PC-9 (cell line): ENCODE results near the gene KRTAP10-1. TPM values are rescaled to one million over a fixed set of nuclear protein-coding genes. Genes with fewer than 3 reads are reported as not detected.
"Not testable (repeated sequence)": the region's sequence is repeated elsewhere in the genome, so short reads cannot be mapped to it uniquely, and the experiment has no call there.

Experiments
- BruUV-seq: library from RNA; stranded (reverse); fragments of 400-500 nt; replicated peaks from 2 replicates; lab custom pipeline; 2021; lab: Mats Ljungman, UMichigan
- CTCF ChIA-PET: fragments of 300-600 bp; sonication (Branson Sonifier 250); formaldehyde crosslinking; loops from one replicate; lab custom pipeline; 2022; ENCODE audit warnings: antibody characterized with exemption; lab: Charles Lee
- POLR2A ChIA-PET: fragments of 300-600 bp; sonication (Branson Sonifier 250); formaldehyde crosslinking; loops from one replicate; lab custom pipeline; 2022; ENCODE audit warnings: antibody characterized with exemption; ENCODE audit not compliant: unreplicated experiment; lab: Charles Lee
- DNase-seq, 2 experiments: peaks; one replicate each; pipeline versions ENCODE4 v3.0.0 to v3.0.0-alpha.2; 2015 to 2022; ENCODE audit warnings: mixed read lengths in 1 of 2
- H2AFZ ChIP-seq: fragments of 200-600 bp; sonication (generic); 2 replicates; pipeline ENCODE4 v1.8.1; 2017; ENCODE audit warnings: antibody characterized with exemption
- H3F3A ChIP-seq: fragments of 200-600 bp; sonication (generic); 2 replicates; pipeline ENCODE4 v1.8.1; 2017; ENCODE audit warnings: antibody characterized with exemption, mild to moderate bottlenecking, low read depth; ENCODE audit not compliant: insufficient read depth
- H3K27ac ChIP-seq: fragments of 200-600 bp; sonication (generic); 2 replicates; pipeline ENCODE4 v1.6.1; 2016; ENCODE audit warnings: mixed run types
- H3K27me3 ChIP-seq: fragments of 200-600 bp; sonication (generic); 2 replicates; pipeline ENCODE4 v1.6.1; 2016; ENCODE audit warnings: low read depth, mixed run types; ENCODE audit not compliant: insufficient read depth
- H3K36me3 ChIP-seq: fragments of 200-600 bp; sonication (generic); 2 replicates; pipeline ENCODE4 v1.6.1; 2016; ENCODE audit warnings: low read depth, mixed run types
- H3K4me1 ChIP-seq: fragments of 200-600 bp; sonication (generic); replicated peaks from 2 replicates; pipeline ENCODE4 v1.6.1; 2016; ENCODE audit warnings: mixed run types; ENCODE audit not compliant: insufficient read depth
- H3K4me2 ChIP-seq: fragments of 200-600 bp; sonication (generic); 2 replicates; pipeline ENCODE4 v1.6.1; 2017; ENCODE audit warnings: mixed run types
- H3K4me3 ChIP-seq: fragments of 200-600 bp; sonication (generic); 2 replicates; pipeline ENCODE4 v1.6.1; 2016; ENCODE audit warnings: mixed run types
- H3K79me2 ChIP-seq: fragments of 200-600 bp; sonication (generic); 2 replicates; pipeline ENCODE4 v1.6.1; 2017; ENCODE audit warnings: low read depth, mixed run types
- H3K9me2 ChIP-seq: fragments of 200-600 bp; sonication (generic); 2 replicates; pipeline ENCODE4 v1.8.1; 2017; ENCODE audit warnings: mild to moderate bottlenecking; ENCODE audit not compliant: insufficient read depth
- H3K9me3 ChIP-seq: fragments of 200-600 bp; sonication (generic); 2 replicates; pipeline ENCODE4 v1.8.1; 2016; ENCODE audit warnings: low read depth; ENCODE audit not compliant: insufficient read depth
- H4K20me1 ChIP-seq: fragments of 200-600 bp; sonication (generic); 2 replicates; pipeline ENCODE4 v1.8.1; 2017; ENCODE audit not compliant: insufficient read depth
- EZH2 ChIP-seq: fragments of 200-600 bp; sonication (generic); IDR thresholded peaks from 2 replicates; pipeline ENCODE4 v1.8.0; 2017; ENCODE audit warnings: antibody characterized with exemption, low read depth
- intact Hi-C: fragments of 100-400 bp; cut with micrococcal nuclease; formaldehyde crosslinking; loops from one replicate; pipeline ENCODE4 v1.10.0; 2022; ENCODE audit not compliant: unreplicated experiment
- total RNA-seq: library from RNA; stranded (reverse); gene quantifications from 2 replicates; pipeline ENCODE4 v1.2.3, GENCODE V29; 2021
- TF ChIP-seq, protein P1 (sequence below): fragments of 200-600 bp; sonication (generic); conservative IDR thresholded peaks from 2 replicates; pipeline ENCODE4 v1.6.1; 2017; ENCODE audit warnings: mixed run types, antibody characterized with exemption, mild to moderate bottlenecking, moderate library complexity

The KRTAP10-1 gene
- total RNA-seq, 1 experiment from 2014 or later: not detected

DNA sequence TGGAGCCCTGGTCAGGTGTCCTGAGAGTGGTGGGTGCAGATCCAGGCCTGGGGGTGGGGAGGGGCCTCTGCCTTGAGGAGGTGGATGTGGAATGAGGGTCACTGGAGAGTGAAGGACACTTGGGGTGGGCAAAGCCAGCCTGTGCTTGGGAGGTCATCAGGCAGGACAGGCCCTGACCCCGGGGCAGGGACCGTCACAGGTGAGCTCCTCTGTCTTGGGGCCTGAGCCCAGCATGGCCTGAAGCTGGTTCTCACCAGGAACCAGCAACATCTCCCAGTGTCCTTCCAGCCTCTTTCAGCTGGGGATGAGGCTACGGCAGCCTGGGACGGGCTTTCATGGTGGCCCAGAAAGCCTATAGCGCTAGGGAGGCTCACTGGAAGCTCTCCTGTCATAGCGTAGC lies 12.1 kb upstream of the KRTAP10-1 start:
- no TSS peak for BruUV-seq
- TF ChIP-seq, protein P1, sequence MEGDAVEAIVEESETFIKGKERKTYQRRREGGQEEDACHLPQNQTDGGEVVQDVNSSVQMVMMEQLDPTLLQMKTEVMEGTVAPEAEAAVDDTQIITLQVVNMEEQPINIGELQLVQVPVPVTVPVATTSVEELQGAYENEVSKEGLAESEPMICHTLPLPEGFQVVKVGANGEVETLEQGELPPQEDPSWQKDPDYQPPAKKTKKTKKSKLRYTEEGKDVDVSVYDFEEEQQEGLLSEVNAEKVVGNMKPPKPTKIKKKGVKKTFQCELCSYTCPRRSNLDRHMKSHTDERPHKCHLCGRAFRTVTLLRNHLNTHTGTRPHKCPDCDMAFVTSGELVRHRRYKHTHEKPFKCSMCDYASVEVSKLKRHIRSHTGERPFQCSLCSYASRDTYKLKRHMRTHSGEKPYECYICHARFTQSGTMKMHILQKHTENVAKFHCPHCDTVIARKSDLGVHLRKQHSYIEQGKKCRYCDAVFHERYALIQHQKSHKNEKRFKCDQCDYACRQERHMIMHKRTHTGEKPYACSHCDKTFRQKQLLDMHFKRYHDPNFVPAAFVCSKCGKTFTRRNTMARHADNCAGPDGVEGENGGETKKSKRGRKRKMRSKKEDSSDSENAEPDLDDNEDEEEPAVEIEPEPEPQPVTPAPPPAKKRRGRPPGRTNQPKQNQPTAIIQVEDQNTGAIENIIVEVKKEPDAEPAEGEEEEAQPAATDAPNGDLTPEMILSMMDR: no peak
- TF ChIP-seq EZH2: no peak
- Histone ChIP-seq H3K79me2 (no peaks in the 10 kb centered on the region), H4K20me1 (no peaks in the 10 kb centered on the region), H3K4me1 (no peaks in the 10 kb centered on the region), H2AFZ (no peak overlapping the region), H3K4me2 (no peak overlapping the region), H3K27ac (no peak overlapping the region), H3K9me3 (no peaks in the 10 kb centered on the region), H3F3A (no peaks in the 10 kb centered on the region), H3K36me3 (no peaks in the 10 kb centered on the region), H3K4me3 (no peak overlapping the region), H3K27me3 (peaks cover 73% of the 10 kb centered on the region), H3K9me2 (no peaks in the 10 kb centered on the region)
- intact Hi-C loops: no loop called here
- ChIA-PET POLR2A (no interaction called here), CTCF (no interaction called here)
- no peak for DNase-seq

DNA sequence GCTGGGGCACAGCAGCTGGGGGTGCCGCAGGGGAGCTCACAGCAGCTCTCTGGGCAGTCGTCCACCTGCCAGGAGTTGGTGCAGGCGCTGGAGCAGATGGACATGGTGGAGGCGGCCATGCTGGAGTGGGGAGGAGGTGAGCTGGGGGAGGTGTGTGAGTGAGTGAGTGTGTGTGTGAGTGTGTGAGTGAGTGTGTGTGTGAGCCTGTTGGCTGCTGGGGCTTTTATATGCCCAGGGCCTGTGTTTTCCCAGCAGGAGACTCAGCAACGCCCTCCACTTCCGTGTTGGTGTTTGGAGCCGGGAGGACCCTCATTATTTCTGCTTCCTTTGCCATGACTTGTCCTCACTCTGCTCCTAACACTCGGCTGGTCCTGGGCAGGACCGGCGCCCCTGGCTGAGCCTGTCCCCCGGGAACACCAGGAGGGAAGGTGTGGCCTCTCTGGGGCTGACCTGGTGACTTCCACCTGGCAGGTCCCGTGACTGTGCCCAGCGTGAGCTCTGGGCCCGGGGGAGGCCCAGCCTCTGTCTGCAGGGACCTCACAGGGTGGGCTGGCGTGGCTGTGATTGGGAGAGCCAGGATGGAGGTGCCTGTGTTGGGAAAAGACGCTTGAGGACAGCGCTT lies 11.5 kb upstream of the KRTAP10-1 start, which contains the start of gene KRTAP10-2:
Gene KRTAP10-2 (minus strand): TSS at position 166 of the 622 bp plus-strand sequence. CDS start 47 bp downstream, at position 119.
- Histone ChIP-seq H3K9me2 (no peaks in the 10 kb centered on the region), H2AFZ (no peak within 1 kb of the TSS), H3K27me3 (peaks cover 73% of the 10 kb centered on the region), H3K27ac (no peak within 1 kb of the TSS), H3K4me3 (no peak within 1 kb of the TSS), H3F3A (no peaks in the 10 kb centered on the region), H3K4me2 (no peak within 1 kb of the TSS), H3K9me3 (no peaks in the 10 kb centered on the region), H3K79me2 (no peaks in the 10 kb centered on the region), H4K20me1 (no peaks in the 10 kb centered on the region), H3K36me3 (no peaks in the 10 kb centered on the region), H3K4me1 (no peaks in the 10 kb centered on the region)
- POLR2A ChIA-PET: interaction anchor here (0.5 kb wide), 1 partner anchor 90 kb away, joined by 9 read pairs; no protein-coding TSS in a partner anchor
- no peak for DNase-seq
- CTCF ChIA-PET: no interaction called here
- TF ChIP-seq, protein P1: no peak
- TF ChIP-seq EZH2: no peak
- intact Hi-C loops: no loop called here
- no TSS peak for BruUV-seq

DNA sequence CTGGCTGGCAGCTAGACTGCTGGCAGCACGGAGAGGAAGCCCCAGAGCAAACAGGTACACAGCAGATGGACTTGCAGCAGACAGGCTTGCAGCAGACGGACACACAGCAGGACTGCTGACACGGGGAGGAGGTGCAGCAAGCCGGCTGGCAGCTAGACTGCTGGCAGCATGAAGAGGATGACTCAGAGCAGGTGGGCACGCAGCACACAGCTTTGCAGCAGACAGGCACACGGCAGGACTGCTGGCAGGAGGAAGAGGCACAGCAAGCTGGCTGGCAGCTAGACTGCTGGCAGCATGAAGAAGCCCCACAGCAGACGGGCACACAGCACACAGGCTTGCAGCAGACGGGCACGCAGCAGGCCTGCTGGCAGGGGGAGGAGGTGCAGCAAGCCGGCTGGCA lies 10.8 kb upstream of the KRTAP10-1 start:
- no peaks in the 10 kb centered on the region for H3K79me2 ChIP-seq
- no peak overlapping the region for H3K27ac ChIP-seq
- ChIA-PET POLR2A (interaction anchor here (0.5 kb wide), 1 partner anchor 91 kb away, joined by 9 read pairs; no protein-coding TSS in a partner anchor), CTCF (no interaction called here)
- H3K9me3 ChIP-seq: no peaks in the 10 kb centered on the region
- H3K27me3 ChIP-seq: peaks cover 72% of the 10 kb centered on the region
- intact Hi-C loops: no loop called here
- H3K4me1 ChIP-seq: no peaks in the 10 kb centered on the region
- no peak overlapping the region for H3K4me3 ChIP-seq
- H3F3A ChIP-seq: no peaks in the 10 kb centered on the region
- no peaks in the 10 kb centered on the region for H3K9me2 ChIP-seq
- no peak for TF ChIP-seq EZH2
- TF ChIP-seq, protein P1: no peak
- BruUV-seq: no TSS peak
- no peak overlapping the region for H2AFZ ChIP-seq
- H3K4me2 ChIP-seq: no peak overlapping the region
- H3K36me3 ChIP-seq: no peaks in the 10 kb centered on the region
- no peaks in the 10 kb centered on the region for H4K20me1 ChIP-seq
- DNase-seq: no peak

- H3K4me1 ChIP-seq, H3K36me3 ChIP-seq, H3K79me2 ChIP-seq, H4K20me1 ChIP-seq, H3K4me2 ChIP-seq, H3F3A ChIP-seq, DNase-seq, BruUV-seq, H3K4me3 ChIP-seq, intact Hi-C loops, H3K9me2 ChIP-seq, H2AFZ ChIP-seq, H3K9me3 ChIP-seq, H3K27ac ChIP-seq, POLR2A ChIA-PET, CTCF ChIA-PET: not testable (repeated sequence)
- peaks cover 67% of the 10 kb centered on the region for H3K27me3 ChIP-seq
Measured at GRCh38 chr21:44550285-44550684, 10.3 kb upstream of the KRTAP10-1 start.
